HT-29 (cell line): ENCODE measurements around the gene D2HGDH. TPM values are rescaled to one million over a fixed set of nuclear protein-coding genes. Genes with fewer than 3 reads are reported as not detected.
"Not testable (repeated sequence)": the region's sequence is repeated elsewhere in the genome, so short reads cannot be mapped to it uniquely, and the experiment has no call there.

Experiments used
- DNase-seq: peaks from one replicate; pipeline ENCODE4 v3.0.0-alpha.2; 2015; ENCODE audit warnings: low spot score
- total RNA-seq: library from RNA; depleted of rRNA; stranded (reverse); fragments of >200 nt; shearing (Covaris generic); gene quantifications from 2 replicates; pipeline ENCODE4 v1.2.3, GENCODE V29; 2014

The D2HGDH gene
- total RNA-seq, 1 experiment from 2014 or later: 53.7 TPM

DNA sequence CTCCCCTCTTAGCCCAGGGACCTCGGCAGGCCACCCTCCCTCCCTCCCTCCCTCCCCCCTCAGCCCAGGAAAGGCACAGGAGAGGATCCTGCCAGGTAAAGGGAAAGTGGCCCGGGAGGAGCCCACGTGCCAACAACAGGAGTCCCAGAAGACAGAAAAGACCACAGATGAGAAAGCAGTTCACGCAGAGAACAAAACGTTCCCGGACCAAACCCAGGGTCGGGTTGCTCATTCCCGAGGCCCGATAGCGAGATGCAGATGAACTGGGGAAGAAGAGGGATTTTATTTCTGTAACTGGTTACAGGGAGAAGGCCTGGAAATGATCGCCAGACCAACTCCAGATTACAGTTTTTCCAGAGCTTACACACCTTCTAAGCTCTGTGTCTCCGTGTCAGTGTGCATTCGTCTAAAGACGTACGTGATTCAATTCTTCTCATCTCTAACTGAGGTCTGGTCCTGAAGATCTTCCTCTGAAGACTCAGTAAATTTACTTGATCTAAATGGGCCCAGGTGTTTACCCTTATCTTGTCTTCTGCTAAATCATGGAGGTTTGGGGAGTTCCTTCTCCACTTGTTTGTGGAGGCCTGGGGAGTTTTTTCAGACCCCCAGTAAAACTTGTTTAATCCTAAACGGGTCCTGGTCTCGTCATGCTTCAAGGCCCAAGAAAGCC, 73.8 kb downstream of the D2HGDH start:
- no peak for DNase-seq

DNA sequence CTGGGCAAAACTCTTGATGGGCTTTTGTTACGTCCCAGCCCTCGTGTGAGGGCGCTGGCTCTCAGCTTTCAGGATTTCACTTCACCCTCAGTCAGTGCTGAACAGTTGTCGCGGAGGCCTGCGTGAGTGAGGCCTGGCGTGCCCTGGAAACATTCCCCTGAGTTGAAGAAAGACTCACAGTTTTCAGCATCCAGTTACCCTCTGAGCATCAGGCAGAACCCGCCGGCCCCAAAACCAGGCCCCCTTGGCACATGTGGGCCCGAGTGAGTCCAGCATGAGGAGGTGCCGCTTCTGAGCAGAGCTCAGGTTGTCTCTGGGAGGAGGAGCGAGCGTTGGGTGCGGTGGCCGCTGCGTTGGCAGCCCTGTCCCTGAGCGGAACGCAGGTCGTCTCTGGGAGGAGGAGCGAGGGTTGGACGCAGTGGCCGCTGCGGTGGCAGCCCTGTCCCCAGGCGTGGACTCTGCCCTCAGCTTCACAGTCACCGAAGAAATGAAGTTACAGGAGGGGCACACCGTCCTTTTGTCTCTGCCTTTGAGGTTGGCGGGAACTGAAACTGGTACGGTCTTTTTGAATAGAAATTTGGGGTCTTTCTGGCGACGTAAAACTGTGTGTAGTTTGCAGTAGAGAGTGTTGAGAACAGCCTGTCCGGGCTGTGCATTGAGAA, 74.4 kb downstream of the D2HGDH start, which contains the start of gene NEU4:
Gene NEU4 (plus strand): TSS at position 473 of the 662 bp plus-strand sequence. CDS start 5,292 bp downstream, outside the sequence.
- DNase-seq: no peak

DNA sequence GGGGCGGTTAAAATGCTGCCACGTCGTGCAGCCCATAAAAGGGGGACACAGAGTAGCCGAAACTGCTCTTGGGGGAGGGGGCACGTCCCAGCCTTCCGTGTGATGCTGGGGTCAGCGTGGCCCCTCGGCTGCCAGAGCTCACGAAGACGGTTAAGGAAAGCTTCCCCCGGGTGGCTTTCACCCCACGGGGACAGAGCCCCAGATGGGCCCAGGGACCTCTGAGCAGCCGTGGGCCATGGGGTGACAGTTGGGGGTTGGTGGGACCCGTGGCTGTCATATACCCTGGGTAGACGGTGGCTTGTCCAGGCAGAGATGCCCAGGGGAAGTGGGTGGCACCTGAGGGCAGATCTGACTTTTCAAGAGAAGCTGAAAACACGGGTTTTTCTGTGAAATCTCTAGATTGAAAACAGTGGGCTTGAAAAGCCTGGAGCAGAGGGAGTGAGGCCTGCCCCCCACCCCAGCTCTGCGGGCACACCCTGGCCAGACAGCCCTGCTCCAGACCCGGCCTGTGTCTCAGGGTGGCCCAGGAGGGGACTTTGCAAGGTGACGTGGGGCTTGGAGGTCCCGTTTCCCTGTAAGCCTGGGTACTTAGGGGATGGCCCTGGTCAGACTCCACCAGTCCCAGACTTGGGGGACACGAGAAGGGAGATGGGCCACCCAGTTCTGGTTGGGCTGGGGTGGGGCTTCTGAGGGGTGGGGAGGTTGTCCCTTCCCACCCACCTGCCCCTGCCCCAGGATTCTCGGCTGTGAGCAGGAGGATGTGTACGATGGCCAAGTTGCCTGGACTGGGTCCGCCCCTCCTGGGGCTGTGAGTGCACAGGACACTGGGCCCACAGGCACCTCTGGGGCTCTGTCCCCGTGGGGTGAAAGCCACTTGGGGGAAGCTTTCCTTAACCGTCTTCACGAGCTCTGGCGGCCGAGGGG, 75.2 kb downstream of the D2HGDH start:
- no peak for DNase-seq

DNA sequence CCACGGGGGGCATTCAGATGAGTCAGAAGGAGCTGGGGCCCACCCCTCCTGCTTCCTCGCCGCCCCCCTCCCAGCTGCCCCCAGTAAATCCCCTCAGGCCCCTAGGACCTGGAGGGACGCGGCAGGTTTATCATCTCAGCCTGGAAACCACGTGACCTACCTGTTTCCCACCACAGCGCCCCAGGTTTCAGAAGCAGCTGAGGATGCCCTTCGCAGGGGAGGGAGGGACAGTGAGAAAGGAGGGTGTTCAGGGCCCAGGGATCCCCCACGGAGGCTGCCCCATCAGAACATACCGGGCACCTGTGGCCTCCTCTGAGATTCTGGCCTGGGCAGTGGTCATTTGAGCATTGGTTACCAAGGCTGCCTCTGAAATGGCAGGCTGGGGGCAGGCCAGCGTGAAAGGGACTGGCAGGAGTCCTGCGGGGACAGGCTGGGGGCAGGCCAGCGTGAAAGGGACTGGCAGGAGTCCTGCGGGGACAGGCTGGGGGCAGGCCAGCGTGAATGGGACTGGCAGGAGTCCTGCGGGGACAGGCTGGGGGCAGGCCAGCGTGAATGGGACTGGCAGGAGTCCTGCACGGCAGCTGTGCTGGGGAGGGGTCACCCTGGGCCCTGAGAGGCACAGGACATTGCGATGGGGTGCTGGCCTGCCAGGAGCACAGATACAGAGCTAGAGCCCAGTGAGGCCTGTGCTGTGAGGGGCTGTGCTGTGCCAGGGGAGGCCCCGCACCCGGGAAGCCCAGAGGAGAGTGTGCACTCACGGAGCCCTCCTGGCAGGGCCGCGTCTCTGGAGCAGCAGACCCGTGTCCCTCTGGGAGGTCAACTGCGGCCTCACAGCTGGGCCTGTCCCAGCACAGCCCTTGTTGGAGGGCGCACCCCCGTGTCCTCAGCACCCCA, 76.1 kb downstream of the D2HGDH start:
- DNase-seq: no peak

DNA sequence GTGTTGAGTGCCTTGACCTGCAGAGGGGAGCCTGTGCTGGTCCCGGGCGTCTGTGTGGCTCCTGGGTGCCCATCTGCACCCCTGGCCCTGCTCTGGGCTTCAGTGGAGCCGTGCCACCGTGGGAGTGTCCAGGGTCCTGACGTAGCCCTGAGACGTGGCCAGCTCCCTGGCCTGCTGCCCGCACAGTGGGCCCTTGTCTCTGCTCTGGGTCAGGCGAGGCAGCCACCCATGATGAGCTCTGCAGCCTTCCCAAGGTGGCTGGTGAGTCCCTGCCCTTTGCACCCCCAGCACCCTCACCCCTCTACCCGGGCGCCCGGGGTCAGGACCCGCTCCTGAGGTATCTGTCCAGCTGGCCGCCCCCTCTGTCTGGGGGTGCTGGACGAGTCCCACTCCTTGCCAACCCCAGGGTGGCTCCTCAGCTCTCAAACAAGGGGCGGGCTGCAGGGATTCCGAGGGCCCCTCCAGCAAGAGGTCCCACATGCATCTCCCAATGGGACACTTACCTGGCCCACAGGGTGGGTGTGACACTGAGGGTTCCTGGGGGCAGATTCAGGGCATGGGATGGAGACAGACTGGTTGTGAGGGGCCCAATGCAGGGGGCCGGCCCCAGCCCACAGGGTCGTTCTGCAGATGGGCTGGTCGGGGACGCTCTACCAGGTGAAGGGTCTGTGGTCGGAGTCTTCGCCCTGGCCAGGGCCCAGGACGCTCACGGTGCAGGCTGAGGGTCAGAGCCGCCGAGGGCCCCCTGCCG, 76.9 kb downstream of the D2HGDH start:
- no peak for DNase-seq

DNA sequence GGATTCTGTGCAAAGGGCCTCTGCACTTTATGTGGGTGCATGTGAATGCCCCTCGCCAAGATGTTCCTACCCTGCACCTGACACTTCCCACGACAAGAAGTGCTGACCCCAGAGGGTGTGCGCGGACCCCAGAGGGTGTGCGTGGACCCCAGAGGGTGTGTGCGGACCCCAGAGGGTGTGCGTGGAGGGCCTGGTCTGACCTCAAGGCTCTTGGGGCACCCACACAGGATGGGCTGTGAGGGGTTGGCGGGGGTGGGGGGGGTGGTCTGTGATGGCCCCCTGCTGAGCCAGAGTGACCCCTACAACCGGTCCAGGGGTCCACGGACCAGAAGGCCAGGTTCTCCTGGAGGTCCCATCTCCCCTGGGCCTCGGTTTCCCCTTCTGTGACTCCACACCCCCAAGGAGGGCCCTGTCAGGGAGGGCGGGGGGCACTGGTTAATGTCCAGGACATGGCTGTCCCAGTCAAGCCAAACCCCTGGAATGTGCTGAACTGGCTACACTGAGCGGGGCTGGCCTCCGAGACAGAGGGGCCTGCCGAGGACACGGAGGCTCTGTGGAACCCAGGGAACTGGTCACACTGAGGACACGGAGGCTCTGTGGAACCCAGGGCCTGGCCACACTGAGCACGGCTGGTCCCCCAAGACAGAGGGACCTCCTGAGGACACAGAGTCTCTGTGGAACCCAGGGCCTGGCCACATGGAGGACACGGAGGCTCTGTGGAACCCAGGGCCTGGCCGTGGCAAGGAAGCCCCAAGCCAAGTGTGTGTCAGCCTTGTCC, 77.7 kb downstream of the D2HGDH start:
- DNase-seq: no peak

DNA sequence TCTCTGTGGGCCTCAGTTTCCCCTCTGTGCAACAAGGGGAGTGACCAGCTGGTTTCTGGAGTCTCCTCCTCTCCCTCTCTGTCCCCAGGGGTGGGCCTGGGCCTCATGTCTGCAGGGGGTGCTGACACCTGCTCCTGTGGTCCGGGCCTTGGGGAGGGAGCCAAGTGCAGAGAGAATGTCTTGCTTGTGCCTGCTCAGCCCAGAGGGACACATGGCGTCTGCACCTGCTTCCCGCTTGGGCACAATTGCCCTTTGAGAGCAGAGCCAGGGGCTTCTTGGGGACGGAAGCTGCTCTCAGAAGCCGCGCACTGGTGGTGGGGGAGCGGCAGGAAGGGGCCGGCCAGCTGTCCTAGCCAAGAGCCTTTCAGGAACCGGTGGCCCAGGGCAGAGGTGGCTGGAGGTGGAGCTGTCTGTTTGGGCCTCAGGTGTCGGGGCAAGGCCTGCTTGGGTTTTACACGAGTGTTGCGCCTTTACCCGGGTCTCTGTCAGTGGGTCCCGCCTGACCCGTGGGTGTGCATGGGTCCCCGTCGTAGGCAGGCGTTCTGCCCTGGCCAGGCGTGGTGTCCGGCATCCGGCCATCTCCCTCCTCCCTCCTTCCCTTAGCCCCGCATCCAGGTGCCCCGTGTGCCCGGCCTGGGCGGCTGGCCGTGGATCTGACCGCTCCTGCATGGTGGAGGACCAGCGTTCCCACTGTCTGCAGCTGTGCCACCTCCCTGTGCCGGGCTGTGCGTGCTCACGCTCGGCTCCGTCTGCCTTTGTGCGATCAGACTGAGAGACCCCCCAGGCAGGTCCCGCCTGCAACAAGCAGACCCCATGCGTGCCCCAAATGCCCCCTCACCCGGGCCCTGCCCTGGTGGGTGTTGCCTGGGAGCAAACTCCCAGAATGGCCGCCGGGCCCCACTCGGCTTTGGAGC, 78.6 kb downstream of the D2HGDH start:
- no peak for DNase-seq

DNA sequence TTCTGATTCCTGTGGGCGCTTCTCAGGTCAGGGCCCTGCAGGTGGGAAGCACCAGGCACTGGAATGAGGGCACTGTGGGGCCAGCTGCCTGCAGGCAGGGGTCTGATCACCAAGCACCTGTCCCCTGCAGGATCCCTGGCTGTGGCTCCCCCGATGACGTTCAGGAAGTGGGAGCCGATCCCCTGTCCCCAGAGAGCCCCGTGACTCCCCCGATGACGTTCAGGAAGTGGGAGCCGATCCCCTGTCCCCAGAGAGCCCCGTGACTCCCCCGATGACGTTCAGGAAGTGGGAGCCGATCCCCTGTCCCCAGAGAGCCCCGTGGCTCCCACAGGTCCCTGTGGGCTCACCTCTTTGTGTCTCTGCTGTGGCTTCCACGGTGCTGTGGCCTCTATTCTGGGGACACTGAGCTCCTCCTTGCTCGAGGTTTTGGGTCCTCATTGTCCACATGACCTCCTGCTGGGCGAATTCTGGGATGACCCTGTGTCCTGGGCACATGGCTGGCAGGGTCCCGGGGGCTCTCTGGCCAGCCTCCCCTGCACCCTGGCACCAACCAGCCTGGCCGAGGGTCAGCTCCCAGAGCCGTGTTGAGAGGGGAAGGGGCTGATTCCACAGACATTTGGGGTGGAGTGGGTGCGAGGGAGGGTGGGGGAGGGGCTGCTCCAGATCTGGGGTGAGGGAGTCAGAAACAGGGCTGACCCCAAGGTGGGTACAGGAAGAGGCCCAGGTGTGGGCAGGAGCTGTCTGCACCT, 79.4 kb downstream of the D2HGDH start:
- no peak for DNase-seq

DNA sequence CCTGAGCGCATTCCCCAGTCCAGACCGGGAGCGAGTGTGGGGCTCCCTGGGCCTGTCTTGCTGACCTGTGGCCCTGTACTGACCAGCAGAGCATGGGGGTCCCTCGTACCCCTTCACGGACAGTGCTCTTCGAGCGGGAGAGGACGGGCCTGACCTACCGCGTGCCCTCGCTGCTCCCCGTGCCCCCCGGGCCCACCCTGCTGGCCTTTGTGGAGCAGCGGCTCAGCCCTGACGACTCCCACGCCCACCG, 79.9 kb downstream of the D2HGDH start:
- DNase-seq: no peak

DNA sequence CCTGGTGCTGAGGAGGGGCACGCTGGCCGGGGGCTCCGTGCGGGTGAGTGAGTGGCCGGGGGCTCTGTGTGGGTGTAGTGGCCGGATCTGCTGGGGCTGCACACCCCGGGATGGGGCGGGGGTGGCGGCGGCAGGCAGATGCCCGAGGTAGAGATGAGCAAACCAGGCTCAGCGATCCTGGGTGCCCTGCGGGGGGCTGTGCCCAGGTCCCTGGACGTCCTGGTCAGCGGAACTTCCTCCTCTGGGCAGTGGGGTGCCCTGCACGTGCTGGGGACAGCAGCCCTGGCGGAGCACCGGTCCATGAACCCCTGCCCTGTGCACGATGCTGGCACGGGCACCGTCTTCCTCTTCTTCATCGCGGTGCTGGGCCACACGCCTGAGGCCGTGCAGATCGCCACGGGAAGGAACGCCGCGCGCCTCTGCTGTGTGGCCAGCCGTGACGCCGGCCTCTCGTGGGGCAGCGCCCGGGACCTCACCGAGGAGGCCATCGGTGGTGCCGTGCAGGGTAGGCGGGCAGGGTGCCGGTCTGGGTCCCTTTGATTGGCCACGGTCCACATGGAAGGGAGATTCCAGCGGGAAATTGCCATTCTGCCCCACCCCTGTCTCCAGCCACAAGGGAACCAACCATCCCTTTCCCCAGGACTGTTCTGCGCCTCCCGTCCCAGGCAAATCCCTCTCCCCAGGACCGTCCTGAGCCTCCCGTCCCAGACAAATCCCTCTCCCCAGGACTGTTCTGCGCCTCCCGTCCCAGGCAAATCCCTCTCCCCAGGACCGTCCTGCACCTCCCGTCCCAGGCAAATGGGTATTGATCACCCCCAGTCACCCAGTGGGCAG, 80.4 kb downstream of the D2HGDH start:
- DNase-seq: no peak

DNA sequence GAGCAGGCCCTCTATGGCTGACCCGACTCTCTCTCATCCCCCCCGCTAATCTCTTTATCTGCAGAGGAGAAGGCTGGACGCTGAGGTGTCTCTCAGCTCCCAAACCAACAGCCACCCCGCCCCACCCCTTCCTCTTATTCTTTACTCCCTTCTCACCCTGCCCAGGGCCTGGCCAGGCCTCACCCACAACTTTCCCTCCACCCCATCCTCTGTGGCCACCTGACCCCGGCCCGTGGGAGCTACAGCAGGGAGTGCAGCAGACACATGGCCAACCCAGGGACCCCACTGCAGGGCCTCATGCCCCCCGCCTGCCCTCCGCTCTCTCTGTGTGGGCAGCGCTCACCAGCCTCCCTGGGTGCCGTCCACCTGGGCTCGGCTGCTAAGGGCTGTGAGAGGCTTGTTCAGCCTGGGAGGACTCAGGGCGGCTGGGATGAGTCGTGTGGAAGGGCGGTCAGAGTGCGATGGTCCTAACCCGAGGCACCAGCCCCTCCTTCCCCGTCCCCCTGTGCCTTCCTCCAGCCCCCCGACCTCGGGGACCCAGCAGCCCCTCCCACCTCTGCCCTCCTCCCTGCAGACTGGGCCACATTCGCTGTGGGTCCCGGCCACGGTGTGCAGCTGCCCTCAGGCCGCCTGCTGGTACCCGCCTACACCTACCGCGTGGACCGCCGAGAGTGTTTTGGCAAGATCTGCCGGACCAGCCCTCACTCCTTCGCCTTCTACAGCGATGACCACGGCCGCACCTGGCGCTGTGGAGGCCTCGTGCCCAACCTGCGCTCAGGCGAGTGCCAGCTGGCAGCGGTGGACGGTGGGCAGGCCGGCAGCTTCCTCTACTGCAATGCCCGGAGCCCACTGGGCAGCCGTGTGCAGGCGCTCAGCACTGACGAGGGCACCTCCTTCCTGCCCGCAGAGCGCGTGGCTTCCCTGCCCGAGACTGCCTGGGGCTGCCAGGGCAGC, 81.3 kb downstream of the D2HGDH start:
- no peak for DNase-seq

DNA sequence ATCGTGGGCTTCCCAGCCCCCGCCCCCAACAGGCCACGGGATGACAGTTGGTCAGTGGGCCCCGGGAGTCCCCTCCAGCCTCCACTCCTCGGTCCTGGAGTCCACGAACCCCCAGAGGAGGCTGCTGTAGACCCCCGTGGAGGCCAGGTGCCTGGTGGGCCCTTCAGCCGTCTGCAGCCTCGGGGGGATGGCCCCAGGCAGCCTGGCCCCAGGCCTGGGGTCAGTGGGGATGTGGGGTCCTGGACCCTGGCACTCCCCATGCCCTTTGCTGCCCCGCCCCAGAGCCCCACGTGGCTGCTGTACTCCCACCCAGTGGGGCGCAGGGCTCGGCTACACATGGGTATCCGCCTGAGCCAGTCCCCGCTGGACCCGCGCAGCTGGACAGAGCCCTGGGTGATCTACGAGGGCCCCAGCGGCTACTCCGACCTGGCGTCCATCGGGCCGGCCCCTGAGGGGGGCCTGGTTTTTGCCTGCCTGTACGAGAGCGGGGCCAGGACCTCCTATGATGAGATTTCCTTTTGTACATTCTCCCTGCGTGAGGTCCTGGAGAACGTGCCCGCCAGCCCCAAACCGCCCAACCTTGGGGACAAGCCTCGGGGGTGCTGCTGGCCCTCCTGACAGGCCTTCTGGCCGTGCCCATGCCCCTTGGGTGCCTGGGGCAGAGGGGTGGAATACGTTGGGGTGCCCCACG, 82.1 kb downstream of the D2HGDH start:
- DNase-seq: no peak

DNA sequence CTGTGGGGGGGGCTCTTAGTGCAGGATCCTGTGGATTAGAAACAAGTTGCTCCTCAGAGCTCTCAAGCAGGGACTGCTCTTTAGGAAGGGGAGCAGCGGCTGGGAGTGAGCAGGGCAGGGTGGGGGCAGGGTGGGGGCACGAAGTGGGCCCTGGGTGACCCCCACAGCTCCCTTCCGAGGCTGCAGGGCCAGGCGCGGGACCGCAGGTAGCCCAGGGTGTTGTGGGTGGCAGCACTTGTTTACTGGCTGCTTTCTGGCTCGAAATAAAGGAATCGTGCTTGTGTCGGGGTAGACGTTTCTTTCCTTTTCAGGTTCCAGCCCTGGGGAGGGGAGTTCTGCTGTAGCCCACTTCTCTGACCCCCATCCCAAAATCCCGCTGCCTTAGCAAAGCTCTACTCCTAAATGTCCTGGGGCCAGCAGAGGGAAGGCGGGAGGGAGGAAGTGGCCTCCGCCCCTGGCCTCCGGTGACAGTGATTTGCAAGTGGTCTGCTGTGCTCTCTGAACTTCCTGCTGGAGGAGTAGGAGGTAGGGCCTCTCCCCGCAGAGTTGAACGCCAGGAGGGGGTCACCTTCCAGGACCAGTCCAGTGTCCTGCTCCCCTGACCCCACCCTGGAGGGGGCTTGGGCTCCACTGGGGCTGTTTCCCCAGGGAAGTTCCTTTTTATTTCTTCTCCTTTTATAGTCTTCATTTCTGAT, 82.8 kb downstream of the D2HGDH start:
- DNase-seq: no peak

DNA sequence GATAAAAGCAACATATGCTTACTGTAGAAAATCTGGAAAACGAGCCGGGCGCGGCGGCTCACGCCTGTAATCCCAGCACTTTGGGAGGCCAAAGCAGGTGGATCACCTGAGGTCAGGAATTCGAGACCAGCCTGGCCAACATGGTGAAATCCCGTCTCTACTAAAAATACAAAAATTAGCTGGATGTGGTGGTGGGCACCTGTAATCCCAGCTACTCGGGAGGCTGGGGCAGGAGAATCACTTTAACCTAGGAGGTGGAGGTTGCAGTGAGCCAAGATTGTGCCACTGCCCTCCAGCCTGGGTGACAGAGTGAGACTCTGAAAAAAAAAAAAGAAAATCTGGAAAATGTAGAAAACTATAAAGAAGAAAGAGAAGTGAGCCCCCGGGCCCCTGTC, 83.4 kb downstream of the D2HGDH start:
- DNase-seq: not testable (repeated sequence)
